Erythroblast (primary cell): ENCODE results near the gene LRRC46.

Source experiments
- GATA1 ChIP-seq: IDR thresholded peaks from 2 replicates; pipeline ENCODE4 v1.6.1; 2011; ENCODE audit warnings: low read depth, mild to moderate bottlenecking, control low read depth, low read length, moderate library complexity
- POLR2A ChIP-seq: IDR thresholded peaks from 2 replicates; pipeline ENCODE4 v1.6.1; 2011; ENCODE audit warnings: mild to moderate bottlenecking, low read length

GRCh38 chr17:47803751-47804150, 27.7 kb upstream of the LRRC46 start:
- TF ChIP-seq POLR2A: no peak
- no peak for TF ChIP-seq GATA1
